ENCODE data around the gene AVEN.

DNA sequence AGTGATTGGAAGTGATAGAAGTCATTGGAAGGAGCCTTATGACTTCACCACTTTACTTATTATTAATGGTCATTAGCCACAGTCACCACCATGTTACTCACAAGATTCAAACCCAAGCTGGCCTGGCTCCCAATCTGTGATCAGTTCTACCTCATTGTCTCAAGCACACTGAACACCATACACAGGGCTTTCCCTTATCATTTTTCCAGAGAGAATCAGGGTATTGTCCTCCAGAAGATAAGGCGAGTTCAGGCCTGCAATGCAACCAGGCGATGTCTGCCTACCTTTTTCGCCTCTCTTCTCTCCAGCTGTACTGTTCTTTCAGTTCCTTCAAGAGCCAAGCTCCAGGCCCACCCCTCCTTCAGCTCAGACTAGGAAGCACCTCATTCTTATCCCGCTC is 37.8 kb upstream of the AVEN start:
- TF ChIP-seq, protein P1, sequence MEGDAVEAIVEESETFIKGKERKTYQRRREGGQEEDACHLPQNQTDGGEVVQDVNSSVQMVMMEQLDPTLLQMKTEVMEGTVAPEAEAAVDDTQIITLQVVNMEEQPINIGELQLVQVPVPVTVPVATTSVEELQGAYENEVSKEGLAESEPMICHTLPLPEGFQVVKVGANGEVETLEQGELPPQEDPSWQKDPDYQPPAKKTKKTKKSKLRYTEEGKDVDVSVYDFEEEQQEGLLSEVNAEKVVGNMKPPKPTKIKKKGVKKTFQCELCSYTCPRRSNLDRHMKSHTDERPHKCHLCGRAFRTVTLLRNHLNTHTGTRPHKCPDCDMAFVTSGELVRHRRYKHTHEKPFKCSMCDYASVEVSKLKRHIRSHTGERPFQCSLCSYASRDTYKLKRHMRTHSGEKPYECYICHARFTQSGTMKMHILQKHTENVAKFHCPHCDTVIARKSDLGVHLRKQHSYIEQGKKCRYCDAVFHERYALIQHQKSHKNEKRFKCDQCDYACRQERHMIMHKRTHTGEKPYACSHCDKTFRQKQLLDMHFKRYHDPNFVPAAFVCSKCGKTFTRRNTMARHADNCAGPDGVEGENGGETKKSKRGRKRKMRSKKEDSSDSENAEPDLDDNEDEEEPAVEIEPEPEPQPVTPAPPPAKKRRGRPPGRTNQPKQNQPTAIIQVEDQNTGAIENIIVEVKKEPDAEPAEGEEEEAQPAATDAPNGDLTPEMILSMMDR (IDR thresholded peaks at IDR 0.05), result no peak
- TF ChIP-seq ZFX (IDR thresholded peaks at IDR 0.05; ENCODE audit: borderline replicate concordance), result no peak

All from 22Rv1 (cell line).